Measurements from ENCODE around the gene PRKRIP1. TPM values are rescaled to one million over a fixed set of nuclear protein-coding genes. Genes with fewer than 3 reads are reported as not detected.
"Not testable (repeated sequence)": the region's sequence is repeated elsewhere in the genome, so short reads cannot be mapped to it uniquely, and the experiment has no call there.

The PRKRIP1 gene
- total and polyA plus RNA-seq, 4 donors, result 14.6 to 29.2 (median 23.6) TPM

DNA sequence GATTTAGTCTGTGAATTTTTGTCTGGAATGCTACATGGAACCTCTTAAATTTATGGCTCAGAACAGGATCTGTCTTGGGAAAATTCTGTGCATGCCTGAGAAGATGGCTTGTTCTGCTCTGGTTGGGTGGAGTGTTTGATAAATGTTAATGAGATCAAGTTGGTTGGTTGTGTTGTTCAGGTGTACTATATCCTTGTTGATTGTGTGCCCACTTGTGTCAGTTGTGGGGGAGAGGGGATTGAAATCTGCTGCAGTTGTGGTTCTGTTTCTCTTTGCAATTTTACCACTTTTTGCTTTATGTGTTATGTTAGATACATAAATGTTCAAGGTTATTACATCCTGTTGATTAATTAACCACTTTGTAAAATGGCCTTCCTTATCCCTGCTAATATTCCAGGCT is 26.1 kb upstream of the PRKRIP1 start:
- not testable (repeated sequence) for ATAC-seq (ENCODE audit: insufficient read depth, low FRiP score); H3K4me1 ChIP-seq (ENCODE audit: control insufficient read depth in 5 of 5, insufficient read depth in 5 of 5, low read length in 5 of 5)

DNA sequence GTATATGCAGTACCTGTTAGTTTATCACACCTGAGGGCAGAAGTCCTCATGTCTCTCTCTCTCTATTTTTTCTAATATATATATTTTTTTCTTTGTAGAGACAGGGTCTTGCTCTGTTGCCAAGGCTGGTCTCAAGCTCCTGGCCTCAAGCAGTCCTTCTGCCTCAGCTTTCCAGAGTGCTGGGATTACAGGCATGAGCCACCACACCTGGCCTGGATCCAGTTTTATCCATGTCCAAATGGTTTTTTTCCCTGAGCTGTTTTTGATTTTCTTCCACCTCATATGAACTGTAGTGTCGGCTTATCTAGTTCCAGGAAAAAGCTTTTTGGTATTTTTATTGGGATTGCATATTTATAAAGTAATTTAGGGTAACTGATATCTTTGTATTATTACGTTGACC is 23.4 kb upstream of the PRKRIP1 start:
- H3K9ac ChIP-seq (ENCODE audit: insufficient read depth in 1 of 2, low read length in 2 of 2); H3K4me1 ChIP-seq (ENCODE audit: control insufficient read depth in 5 of 5, insufficient read depth in 5 of 5, low read length in 5 of 5); H3K4me3 ChIP-seq; DNase-seq; H3K36me3 ChIP-seq (ENCODE audit: control insufficient read depth in 4 of 4, insufficient read depth in 4 of 4, low read length in 4 of 4); H3K9me3 ChIP-seq (ENCODE audit: control insufficient read depth in 4 of 4, insufficient read depth in 3 of 4, low read length in 3 of 4); H3K27me3 ChIP-seq (ENCODE audit: control insufficient read depth in 3 of 3, insufficient read depth in 3 of 3, low read length in 2 of 3); ATAC-seq (ENCODE audit: insufficient read depth, low FRiP score); H3K27ac ChIP-seq (ENCODE audit: low read depth in 1 of 2, low read length in 1 of 2): not testable (repeated sequence)
- 78 to 95% methylated on average over 2 of the region's 2 CpGs for WGBS, 2 donors

More for the DNA sequence above, 26.1 kb upstream of the PRKRIP1 start:
- not testable (repeated sequence) for H3K4me3 ChIP-seq; DNase-seq; H3K27me3 ChIP-seq (ENCODE audit: control insufficient read depth in 3 of 3, insufficient read depth in 3 of 3, low read length in 2 of 3); H3K9ac ChIP-seq (ENCODE audit: insufficient read depth in 1 of 2, low read length in 2 of 2); H3K36me3 ChIP-seq (ENCODE audit: control insufficient read depth in 4 of 4, insufficient read depth in 4 of 4, low read length in 4 of 4); H3K27ac ChIP-seq (ENCODE audit: low read depth in 1 of 2, low read length in 1 of 2); H3K9me3 ChIP-seq (ENCODE audit: control insufficient read depth in 4 of 4, insufficient read depth in 3 of 4, low read length in 3 of 4)

DNA sequence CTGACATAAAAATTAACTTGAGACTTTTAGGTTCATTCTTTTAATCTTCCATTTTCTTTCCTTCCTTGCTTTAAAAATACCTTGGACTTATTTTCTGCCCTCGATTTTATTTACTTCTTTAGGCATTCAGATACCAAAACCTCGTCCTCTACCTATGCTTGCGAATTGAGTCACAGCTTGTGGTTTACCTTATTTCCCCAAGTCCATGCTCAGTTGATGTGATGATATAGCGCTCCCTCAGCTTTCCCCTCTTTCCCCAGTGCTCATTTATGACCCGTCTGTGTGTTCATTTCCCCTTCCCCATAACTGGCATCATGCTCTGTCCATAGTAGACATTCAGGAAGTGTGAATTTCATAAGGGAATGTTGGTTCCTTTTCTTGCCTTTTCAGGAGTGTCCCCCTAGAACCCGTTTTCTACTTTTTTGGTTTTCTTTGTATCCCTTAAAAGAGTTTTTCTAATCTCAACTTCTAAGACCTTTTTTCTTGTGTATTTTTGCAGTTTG is 19.1 kb upstream of the PRKRIP1 start:
- Histone ChIP-seq H3K27me3 (ENCODE audit: control insufficient read depth in 3 of 3, insufficient read depth in 3 of 3, low read length in 2 of 3) (no peaks in the 10 kb centered on the region), H3K36me3 (ENCODE audit: control insufficient read depth in 4 of 4, insufficient read depth in 4 of 4, low read length in 4 of 4) (peaks cover 5 to 21% (median 15%) of the 10 kb centered on the region in 4 donors), H3K27ac (ENCODE audit: low read depth in 1 of 2, low read length in 1 of 2) (no peak overlapping the region), H3K4me3 (no peak overlapping the region), H3K9ac (ENCODE audit: insufficient read depth in 1 of 2, low read length in 2 of 2) (no peak overlapping the region), H3K9me3 (ENCODE audit: control insufficient read depth in 4 of 4, insufficient read depth in 3 of 4, low read length in 3 of 4) (no peaks in the 10 kb centered on the region), H3K4me1 (ENCODE audit: control insufficient read depth in 5 of 5, insufficient read depth in 5 of 5, low read length in 5 of 5) (no peaks in the 10 kb centered on the region)
- ATAC-seq (ENCODE audit: insufficient read depth, low FRiP score), result no peak
- 42 to 67% methylated on average over 6 of the region's 6 CpGs for WGBS, 2 donors
- TF ChIP-seq, protein P1, sequence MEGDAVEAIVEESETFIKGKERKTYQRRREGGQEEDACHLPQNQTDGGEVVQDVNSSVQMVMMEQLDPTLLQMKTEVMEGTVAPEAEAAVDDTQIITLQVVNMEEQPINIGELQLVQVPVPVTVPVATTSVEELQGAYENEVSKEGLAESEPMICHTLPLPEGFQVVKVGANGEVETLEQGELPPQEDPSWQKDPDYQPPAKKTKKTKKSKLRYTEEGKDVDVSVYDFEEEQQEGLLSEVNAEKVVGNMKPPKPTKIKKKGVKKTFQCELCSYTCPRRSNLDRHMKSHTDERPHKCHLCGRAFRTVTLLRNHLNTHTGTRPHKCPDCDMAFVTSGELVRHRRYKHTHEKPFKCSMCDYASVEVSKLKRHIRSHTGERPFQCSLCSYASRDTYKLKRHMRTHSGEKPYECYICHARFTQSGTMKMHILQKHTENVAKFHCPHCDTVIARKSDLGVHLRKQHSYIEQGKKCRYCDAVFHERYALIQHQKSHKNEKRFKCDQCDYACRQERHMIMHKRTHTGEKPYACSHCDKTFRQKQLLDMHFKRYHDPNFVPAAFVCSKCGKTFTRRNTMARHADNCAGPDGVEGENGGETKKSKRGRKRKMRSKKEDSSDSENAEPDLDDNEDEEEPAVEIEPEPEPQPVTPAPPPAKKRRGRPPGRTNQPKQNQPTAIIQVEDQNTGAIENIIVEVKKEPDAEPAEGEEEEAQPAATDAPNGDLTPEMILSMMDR (IDR thresholded peaks at IDR 0.05; ENCODE audit: control extremely low read depth, extremely low read depth), result no peak
- DNase-seq, result no peak

DNA sequence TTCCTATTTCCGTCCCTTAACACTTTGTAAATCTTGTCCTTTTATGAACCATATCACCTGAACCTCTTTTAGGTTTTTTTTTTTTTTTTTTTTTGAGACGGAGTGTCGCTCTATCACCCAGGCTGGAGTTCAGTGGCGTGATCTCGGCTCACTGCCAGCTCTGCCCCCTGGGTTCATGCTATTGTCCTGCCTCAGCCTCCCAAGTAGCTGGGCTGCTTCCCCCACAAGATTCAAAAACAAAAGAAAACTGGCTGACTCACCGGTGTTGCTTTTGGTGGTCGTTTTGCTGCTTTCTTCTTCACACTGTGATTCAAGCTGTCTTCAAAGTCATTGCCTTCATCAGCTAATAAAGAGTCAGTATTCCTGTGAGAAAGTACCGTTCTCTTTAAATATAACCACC is 15.3 kb upstream of the PRKRIP1 start:
- not testable (repeated sequence) for H3K4me3 ChIP-seq; H3K27me3 ChIP-seq (ENCODE audit: control insufficient read depth in 3 of 3, insufficient read depth in 3 of 3, low read length in 2 of 3); H3K27ac ChIP-seq (ENCODE audit: low read depth in 1 of 2, low read length in 1 of 2); ATAC-seq (ENCODE audit: insufficient read depth, low FRiP score); DNase-seq; H3K9me3 ChIP-seq (ENCODE audit: control insufficient read depth in 4 of 4, insufficient read depth in 3 of 4, low read length in 3 of 4); H3K9ac ChIP-seq (ENCODE audit: insufficient read depth in 1 of 2, low read length in 2 of 2); H3K4me1 ChIP-seq (ENCODE audit: control insufficient read depth in 5 of 5, insufficient read depth in 5 of 5, low read length in 5 of 5)
- WGBS, 2 donors, result 79 to 82% methylated on average over 8 of the region's 8 CpGs
- H3K36me3 ChIP-seq (ENCODE audit: control insufficient read depth in 4 of 4, insufficient read depth in 4 of 4, low read length in 4 of 4), result peaks cover 5 to 21% (median 16%) of the 10 kb centered on the region in 4 donors

DNA sequence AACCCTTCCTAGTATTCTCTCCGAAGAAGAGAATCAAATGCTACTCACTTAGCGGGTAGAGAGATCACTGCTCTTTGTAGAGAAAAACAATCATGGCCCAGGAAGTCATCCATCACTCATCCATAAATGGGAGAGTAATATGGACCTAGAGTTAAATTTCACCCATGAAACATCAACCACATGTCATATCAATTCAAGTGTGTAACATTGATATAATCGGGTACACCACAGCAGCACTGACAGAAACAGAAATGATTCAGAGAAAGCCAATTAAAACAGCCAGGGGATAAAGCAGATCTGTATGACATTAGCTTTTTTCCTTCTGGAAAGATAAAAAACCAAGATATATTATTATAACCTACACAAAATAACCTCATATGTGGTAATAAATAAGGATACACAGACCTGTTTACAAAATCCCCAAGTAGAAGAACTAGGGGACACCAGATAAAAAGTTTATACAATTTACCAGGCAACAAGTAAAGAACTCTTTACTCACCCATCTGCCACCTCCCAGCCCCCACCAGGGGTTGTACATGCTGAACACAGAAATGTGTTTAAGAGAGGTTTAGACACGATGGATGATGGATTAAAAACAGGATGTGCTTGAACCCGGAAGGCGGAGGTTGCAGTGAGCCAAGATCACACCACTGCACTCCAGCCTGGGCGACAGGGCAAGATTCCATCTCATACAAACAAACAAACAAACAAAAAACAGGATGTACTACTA is 14.3 kb upstream of the PRKRIP1 start:
- not testable (repeated sequence) for H3K4me3 ChIP-seq; ATAC-seq (ENCODE audit: insufficient read depth, low FRiP score); DNase-seq; H3K9ac ChIP-seq (ENCODE audit: insufficient read depth in 1 of 2, low read length in 2 of 2); H3K4me1 ChIP-seq (ENCODE audit: control insufficient read depth in 5 of 5, insufficient read depth in 5 of 5, low read length in 5 of 5); H3K9me3 ChIP-seq (ENCODE audit: control insufficient read depth in 4 of 4, insufficient read depth in 3 of 4, low read length in 3 of 4); H3K27me3 ChIP-seq (ENCODE audit: control insufficient read depth in 3 of 3, insufficient read depth in 3 of 3, low read length in 2 of 3); H3K27ac ChIP-seq (ENCODE audit: low read depth in 1 of 2, low read length in 1 of 2)
- H3K36me3 ChIP-seq (ENCODE audit: control insufficient read depth in 4 of 4, insufficient read depth in 4 of 4, low read length in 4 of 4), result peaks cover 5 to 21% (median 16%) of the 10 kb centered on the region in 4 donors
- WGBS, 2 donors, result 68 to 74% methylated on average over 6 of the region's 7 CpGs
